GM20431 (cell line): Measurements from ENCODE around the gene SLC22A5.
"Not testable (repeated sequence)": the region's sequence is repeated elsewhere in the genome, so short reads cannot be mapped to it uniquely, and the experiment has no call there.

Experiments
- in situ Hi-C: fragments of 300-500 bp; cut with MseI, MboI; formaldehyde crosslinking; loops from one replicate; pipeline ENCODE4 v1.15.0; 2020; ENCODE audit warnings: low sequenced_read_pairs; ENCODE audit not compliant: unreplicated experiment

SLC22A5 gene

DNA sequence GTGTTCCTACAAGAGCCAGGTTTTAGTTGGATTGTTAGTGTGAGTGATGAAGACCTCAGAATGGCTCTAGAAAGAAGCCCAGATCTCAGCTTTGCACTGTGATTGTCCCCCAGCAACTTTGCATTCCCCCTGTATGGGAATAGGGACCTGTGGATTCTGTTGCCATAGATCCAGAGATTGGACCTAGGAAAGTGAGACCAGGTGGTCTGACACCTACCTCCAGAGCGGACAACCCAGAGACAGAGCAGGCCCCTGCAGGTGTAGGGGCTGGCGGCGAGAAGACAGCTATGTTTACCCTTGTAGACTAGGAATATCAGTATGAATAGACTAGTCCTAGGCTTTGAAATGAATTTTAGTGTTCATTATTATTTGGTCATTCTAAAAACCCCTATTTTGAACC, 67.4 kb downstream of the SLC22A5 start:
- in situ Hi-C loops = no loop called here

DNA sequence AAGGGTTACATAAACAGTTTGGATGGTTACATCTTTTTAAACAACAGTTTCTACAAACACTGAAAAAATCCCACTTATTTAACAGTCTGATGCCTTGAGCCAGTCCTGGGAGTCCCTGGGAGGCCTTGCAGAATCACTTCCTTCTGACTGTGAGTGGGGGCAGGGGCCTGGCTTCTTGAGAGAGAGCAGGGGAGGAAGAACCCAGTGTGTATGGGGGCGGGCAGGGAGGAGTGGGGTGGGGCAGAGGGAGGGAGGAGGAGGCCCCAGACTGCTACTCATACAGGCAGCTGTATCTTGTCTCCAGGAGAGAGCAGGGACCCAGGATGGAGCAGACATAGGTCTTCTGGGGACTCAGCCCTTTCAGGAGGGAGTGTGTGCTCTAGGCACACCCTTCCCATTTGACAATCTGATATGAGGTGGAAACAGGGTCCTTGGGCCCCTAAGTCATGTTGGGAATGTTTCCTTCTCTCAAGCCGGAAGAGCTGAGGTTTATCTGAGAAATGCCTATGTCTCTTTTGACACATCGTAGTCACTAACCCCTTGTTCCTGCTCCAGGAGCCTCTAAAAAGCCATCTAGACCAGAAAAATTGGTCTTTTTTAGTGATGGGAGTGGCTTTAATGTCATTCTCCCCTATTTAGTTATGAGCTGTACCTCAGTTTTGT, 68.2 kb downstream of the SLC22A5 start:
- in situ Hi-C loops = no loop called here

DNA sequence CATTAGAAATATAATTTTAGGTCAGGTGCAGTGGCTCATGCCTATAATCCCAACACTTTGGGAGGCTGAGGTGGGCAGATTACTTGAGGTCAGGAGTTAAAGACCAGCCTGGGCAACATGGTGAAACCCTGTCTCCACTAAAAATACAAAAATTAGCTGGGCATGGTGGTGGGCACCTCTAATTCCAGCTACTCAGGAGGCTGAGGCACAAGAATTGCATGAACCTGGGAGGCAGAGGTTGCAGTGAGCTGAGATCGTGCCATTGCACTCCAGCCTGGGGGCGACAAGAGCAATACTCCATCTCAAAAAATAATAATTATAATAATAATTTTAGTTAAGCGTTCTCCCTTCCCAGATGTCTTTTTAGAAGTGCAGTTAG, 68.7 kb downstream of the SLC22A5 start:
- in situ Hi-C loops = not testable (repeated sequence)

GRCh38 chr5:132438917-132439316, 69.4 kb downstream of the SLC22A5 start:
- in situ Hi-C loops = no loop called here

- in situ Hi-C loops = no loop called here
These were observed 70.1 kb downstream of the SLC22A5 start for GRCh38 chr5:132439521-132440089.

GRCh38 chr5:132444061-132444460, 74.6 kb downstream of the SLC22A5 start:
- in situ Hi-C loops = no loop called here
